Putamen (tissue), 1 donor: ENCODE results near the gene NRF1.

Experiments
- DNase-seq: peaks from one replicate; pipeline ENCODE4 v3.0.0-alpha.2; 2016; ENCODE audit warnings: low spot score

Gene NRF1

DNA sequence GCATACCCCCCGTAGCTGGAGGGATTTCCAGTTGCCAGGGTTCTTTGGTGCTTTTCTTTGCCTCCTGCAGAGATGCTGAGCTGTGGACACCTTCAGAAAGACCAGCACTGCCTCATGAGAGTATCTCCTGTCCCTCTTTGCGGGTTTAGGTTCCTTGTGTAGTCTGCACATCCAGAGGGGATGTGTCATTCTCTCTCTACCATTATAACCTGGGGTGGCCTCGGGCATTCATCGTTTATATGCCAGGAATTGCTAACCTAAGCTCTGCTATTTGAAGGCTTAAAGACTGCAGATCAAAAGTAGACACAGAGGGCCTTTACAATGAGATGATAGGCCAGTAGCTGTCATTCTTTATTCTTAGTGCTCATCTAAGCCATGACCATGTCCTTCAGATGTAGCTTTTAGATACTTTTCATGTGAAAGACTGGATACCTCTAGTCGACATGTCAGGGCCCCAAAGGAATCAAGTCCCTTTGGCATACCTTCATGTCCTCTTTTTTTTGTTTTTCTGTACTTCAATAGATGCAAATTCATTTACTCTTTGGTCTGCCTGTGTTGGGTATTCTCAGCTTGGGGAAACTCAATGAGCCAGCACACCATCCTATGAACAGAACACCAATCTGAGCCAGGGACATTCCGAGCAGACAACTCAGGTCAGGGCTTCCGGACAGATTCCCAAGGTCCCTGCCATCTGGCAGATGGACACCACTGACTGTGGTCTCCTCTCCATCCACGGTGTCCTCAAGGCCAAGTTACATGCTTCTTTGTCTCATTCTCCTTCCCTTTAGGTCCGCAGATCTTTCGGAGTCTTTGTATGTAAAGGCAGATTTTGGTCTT is 129.3 kb downstream of the NRF1 start:
- no peak for DNase-seq

DNA sequence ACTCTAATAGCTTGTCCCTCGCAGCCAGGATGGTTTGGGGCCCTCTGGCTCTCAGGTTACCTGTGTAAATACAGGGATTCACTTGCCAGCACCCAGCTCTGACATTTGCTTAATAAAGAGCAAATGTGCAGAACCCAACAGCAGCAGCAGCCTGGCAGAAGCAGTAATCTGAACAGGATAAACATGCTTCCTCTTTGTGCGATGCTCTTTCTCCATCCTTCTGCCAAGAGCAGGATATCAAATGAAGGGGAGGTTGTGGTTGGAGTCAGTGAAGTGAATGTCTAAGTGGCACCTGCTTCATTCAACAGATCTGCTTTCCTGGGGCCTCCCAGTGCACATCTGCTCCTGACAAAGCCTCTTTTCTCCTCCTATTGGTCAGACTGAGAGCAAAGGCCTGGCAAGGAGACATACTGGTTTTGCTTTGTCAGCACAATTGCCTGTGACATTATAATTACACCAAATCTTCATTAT is 130.3 kb downstream of the NRF1 start:
- peak; percentile 34 for DNase-seq

DNA sequence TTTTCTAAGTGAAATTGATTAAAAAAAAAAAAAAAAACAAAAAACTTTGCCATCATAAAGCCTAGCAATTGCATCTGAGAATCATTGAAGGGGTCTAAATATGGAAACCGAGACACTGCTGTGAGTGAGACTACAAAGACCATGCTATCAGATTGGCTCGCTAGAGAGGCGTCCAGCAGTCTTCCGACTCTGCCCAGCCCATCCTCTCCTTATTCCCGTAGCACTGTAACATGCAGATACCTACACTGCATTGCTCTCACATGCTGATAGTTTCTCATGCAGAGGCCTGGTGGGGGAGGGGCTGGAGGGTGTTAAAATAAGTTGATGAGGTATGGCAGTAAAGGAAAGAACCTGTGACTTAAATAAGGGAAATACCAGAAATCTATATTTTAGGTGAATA is 130.7 kb downstream of the NRF1 start:
- DNase-seq: no peak

DNA sequence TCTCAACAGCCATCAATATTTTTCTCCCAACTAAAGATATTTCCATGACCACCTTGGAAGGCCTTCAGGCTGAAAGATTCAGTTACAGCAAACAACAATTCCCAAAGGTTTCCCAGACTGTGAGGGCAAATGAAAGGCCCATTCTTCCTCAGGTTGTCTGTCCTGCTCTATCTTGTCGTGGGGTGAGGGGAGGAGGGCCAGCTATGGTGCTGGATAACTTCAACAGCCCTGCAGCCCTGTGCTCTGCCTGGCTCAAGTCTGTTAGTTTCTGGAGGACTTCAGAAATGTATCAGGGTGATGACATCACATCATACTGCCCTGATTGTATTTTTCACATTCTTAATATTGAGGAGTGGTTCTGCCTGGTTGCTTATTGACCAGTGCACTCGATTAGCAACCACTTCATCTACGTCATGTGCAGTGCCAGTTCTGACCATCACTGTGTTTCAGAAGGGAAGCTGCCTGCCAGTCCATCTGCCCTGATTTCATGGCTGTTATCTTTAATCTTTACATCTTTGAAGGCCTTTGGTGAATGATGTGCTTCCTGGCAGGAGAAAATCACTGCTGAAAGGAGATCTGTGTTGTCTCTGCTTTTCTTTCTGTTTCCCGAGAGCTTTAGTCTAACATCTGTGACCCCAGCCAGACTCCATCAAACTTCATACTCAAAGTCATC is 135.5 kb downstream of the NRF1 start:
- DNase-seq: no peak

DNA sequence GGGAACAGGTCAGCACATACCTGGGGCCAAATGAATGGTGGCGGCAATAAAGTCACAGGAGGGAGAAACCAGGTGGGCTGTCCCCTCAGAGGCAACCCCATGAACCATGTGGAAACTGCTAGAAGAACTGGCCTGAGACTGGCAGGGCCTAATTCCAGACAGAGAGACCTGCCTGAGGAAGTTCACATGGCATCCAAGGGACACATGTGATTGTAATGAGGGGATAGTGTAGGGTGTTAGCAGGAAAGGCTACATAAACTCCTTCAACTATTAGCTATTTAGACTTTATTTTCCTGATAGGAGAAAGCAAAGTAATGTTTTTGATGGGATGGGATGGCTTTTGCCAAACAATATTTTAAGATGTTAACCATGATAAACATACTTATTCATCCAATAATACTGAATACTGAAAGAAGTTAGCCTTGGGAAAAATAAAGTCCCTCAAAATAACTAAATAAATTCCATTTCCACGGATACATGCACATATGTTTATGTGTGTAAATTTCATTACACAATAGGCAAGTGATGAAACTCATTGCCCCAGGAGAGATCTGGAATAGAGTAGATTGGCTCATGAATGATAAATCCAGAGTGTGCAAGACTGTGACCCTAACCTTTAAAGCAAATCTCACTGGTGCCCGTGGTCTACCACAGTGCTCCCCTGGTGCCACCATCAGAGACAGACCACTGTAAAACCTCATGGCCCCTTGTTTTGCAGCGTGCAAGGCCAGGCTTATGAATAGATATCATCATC is 137.0 kb downstream of the NRF1 start:
- DNase-seq: no peak

GRCh38 chr7:129750091-129750490 is 138.6 kb downstream of the NRF1 start:
- DNase-seq: no peak

DNA sequence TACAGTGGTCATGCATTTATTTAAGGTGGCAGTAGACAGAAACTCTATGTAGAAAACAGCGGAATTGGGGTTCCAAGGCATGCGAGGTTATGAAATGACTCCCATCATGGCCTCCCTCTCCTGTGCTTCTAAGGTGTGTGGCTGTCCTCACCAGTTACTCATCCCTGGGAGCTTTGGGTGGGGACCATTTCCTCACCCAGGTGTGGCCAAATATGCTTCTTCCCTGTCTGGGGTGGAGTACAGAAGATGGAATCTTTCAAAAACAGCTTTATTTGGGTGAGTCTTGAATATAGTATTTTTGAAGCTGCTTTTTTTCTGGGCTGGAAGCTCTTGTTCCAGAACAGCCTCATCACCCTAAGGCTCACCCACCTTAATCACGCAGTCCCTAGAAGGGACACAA is 139.0 kb downstream of the NRF1 start:
- no peak for DNase-seq

GRCh38 chr7:129751916-129752315 is 140.4 kb downstream of the NRF1 start:
- DNase-seq: no peak

GRCh38 chr7:129752760-129753159 is 141.2 kb downstream of the NRF1 start:
- no peak for DNase-seq

DNA sequence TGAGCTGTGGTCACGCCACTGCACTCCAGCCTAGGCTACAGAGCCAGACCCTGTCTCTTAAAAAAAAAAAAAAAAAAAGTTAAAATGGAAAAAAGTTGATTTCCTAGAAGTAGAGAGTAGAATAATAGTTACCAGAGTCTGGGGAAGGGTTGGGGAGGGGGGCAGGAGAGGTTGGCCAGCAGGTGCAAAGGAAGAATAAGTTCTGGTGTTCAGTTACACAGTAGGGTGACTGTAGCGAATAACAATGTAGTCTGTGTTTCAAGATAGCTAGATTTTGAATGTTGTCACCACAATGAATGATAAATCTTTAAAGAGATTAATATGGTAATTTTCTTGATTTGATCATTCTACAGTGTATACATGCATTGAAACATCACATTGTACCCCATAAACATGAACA is 142.9 kb downstream of the NRF1 start:
- DNase-seq: no peak

GRCh38 chr7:129757991-129758390 is 146.5 kb downstream of the NRF1 start:
- DNase-seq: no peak

GRCh38 chr7:129762387-129762969 is 151.0 kb downstream of the NRF1 start:
- no peak for DNase-seq

GRCh38 chr7:129764247-129765084 is 152.9 kb downstream of the NRF1 start:
- DNase-seq: no peak

- no peak for DNase-seq
These were observed 153.8 kb downstream of the NRF1 start for GRCh38 chr7:129765352-129765751.

GRCh38 chr7:129767120-129768015 is 155.8 kb downstream of the NRF1 start:
- DNase-seq: no peak

GRCh38 chr7:129768614-129769399 is 157.3 kb downstream of the NRF1 start:
- DNase-seq: no peak

DNA sequence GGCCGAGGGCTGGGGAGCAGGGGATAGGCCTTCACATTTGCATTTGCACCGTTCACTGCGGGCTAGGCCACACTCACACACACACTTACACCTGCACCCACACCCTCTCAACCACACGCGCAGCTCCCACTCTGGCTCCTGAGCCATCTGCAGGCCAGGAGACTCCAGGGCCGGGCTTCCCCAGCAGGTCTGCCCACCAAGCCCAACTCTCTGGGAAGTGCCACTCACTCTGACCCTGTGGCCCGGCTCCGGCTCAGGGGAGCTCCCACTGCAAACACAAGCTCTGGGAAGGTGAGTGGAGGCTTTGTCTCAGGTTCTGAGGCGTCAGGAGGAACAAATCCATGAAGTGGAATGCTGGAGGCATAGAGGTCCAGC is 157.9 kb downstream of the NRF1 start:
- no peak for DNase-seq

DNA sequence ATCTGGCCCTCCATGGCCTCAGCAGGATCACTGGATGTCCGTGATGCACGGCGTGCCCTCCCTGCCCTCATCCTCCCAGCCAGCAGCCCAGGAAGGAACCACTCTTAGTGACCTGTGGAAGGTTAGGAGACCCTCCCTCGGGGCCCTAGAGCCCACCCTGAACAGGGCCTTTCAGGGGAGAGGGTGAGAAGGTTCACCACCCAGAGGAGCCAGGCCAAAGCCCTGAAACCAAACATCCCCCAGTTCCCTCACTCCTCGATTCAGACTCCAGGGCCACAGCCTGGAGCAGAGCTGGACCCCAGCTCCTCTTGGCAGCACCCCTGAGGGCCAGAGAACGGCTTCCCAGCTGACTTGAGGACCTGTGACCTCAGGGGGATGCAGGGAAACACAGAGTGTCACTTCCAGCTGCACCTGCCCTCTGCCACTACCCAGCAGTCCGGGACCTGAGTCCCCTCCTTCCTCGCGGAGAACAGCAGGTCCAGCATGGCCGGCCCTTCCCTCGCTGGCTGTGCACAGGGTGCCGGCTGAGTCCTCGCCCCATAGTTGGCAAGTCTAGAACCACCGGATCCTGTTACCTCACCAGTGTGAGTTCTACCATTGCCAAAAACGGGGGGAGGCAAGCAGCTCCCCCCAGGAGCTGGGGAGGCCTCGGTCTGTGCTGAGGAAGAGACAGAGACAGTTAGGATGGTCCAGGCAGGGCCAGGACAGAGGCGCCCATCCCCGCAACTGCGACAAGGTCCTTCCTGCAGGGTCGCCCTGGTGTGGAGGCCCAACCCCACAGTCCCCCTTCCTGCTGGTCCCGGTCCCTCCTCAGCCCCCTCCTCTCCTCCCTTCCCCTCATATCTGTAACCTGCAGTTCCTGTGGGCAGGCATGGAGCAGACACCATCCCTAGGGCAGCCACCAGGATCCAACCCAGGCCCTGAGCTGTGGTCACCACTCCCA is 158.6 kb downstream of the NRF1 start:
- DNase-seq: no peak
